Measurements from ENCODE around the gene SLC16A3. TPM values are rescaled to one million over a fixed set of nuclear protein-coding genes. Genes with fewer than 3 reads are reported as not detected.

The SLC16A3 gene
- total RNA-seq, 1 donor: 44.6 TPM

DNA sequence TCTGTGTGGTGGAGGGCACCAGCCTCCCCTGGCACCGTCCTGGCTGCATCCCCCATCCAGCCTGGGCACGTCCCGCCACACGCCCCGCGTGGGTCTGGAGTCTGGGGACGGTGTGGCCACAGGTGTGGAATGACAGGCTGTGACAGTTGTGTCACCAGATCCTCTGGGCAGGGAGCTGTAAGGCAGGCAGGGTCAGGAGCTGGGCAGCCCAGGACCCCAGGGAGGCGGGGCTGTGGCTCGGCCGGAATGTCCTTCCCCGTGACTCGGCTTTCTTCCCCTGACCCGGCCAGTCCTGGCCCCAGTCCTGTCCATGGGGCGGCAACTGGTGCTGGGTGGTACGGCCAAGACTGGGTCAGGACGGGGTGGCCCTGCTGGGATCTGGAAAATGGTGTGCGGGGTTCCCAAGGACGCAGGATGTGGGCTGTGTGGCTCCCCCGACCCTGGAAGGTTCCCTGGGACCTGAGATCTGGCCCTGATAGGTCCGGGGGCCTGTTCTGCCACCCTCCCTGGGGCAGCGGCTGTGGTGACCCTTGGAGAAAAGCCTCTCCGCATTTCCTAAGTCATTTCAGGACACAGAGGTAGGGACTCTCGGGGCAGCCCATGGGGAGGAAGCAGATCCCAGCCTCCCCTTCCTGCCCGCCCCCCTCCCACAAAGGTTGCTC, 3.3 kb upstream of the SLC16A3 start:
- TF ChIP-seq, protein P1, sequence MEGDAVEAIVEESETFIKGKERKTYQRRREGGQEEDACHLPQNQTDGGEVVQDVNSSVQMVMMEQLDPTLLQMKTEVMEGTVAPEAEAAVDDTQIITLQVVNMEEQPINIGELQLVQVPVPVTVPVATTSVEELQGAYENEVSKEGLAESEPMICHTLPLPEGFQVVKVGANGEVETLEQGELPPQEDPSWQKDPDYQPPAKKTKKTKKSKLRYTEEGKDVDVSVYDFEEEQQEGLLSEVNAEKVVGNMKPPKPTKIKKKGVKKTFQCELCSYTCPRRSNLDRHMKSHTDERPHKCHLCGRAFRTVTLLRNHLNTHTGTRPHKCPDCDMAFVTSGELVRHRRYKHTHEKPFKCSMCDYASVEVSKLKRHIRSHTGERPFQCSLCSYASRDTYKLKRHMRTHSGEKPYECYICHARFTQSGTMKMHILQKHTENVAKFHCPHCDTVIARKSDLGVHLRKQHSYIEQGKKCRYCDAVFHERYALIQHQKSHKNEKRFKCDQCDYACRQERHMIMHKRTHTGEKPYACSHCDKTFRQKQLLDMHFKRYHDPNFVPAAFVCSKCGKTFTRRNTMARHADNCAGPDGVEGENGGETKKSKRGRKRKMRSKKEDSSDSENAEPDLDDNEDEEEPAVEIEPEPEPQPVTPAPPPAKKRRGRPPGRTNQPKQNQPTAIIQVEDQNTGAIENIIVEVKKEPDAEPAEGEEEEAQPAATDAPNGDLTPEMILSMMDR (IDR thresholded peaks at IDR 0.05; ENCODE audit: insufficient read depth, low read length): no peak
- no peak for DNase-seq (ENCODE audit: low read depth)
- no peak overlapping the region for H3K4me3 ChIP-seq (ENCODE audit: low read depth, low read length)

DNA sequence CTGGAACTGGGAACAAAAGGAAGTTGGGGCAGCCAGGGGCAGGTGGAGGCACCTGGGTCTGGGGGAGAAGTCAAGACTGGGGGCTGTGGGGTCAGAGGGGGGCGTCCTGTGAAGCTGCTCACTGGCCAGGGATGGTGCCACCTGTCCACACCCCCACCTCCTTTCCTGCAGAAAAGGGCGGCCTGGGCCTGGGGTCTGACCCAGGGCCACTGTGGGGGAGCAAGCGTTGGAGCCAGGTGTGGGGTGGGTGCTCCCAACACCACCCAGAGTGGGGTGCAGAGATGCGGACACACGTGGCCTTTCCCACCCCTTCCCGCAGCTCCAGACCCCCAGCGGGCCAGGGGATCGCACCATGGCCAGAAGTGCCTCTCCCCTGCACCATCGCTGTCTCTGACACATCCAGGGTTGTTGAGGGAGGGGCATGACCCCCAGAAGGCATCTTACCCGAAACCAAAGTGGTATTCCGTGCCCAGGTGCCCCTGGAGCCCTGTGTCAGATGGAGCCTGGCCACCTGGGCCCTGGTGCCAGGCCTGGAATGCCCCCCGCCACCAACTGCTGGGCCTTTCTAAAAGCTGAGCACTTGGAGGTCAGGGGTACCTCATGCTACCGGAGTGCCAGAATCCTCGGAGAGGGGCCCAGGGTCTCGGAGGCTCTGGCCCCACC, 2.6 kb upstream of the SLC16A3 start:
- no peak overlapping the region for H3K4me3 ChIP-seq (ENCODE audit: low read depth, low read length)
- DNase-seq (ENCODE audit: low read depth): no peak
- TF ChIP-seq, protein P1 (IDR thresholded peaks at IDR 0.05; ENCODE audit: insufficient read depth, low read length): no peak

DNA sequence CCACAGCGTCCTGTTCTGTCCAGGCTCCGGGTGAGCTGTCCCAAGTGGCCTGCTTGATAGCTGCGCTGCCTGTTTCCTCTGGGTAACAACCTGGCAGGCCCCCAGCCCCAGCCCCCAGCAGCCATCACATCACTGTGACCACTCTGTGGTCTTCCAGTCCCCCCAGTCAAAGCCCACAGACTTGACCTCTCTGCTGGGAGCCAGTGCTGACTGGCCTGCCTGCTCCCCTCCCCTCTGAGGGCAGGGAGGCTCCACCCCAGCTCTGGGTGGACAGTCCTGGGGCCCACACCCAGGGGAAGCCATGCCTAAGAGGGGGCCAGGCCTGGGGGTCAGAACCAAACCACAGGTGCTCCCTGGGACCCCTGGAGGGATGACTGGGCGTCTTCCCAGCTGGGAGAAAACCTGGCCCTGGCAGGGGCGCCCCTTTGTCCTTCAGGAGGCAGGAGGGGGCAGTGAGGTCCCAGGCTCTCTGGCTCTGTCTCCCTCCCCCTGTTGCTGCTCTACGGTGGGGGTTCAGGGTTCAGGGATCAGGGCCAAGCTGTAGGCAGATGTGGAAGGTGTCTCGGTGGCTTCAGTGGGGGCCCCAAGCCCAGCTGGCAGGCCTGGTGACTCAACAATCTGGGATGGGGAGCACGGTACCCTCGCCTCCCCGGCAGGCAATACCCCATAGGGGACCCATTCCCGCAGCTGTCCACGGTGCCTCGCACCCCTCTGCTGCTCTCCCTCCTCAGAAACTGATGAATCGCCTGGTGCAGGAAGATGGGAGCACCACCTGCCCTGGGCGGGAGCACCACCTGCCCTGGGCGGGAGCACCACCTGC, 1.8 kb upstream of the SLC16A3 start:
- TF ChIP-seq, protein P1 (IDR thresholded peaks at IDR 0.05; ENCODE audit: insufficient read depth, low read length): no peak
- no peak for DNase-seq (ENCODE audit: low read depth)
- no peak overlapping the region for H3K4me3 ChIP-seq (ENCODE audit: low read depth, low read length)

DNA sequence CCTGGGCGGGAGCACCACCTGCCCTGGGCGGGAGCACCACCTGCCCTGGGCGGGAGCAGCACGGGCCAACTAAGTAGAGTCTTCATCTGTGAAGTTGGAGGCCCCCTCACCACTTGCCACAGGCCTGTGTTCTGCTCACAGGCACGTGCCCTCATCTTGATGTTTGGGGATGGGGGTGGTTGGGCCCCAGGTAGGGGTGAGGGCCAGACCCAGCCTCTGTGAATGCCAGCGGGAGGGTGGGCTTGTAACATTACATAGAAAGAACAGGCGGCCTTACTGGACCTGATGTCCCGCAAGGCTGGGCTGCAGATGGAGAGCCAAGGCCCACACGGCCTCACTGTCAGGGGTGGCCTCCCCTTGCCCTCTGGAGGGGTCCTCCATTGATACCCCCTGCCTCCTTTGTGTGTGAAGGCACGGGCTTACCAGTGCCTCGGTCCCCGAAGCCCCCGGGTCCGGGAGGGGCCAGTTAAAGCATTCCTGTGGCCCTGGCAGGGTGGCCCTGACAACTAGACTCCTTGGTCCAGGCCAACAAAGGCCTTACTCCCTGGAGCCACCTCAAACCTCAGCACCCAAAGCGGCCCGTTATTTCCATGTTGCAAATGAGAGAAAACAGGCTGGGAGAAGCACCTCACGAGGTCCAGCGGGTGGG, 1.1 kb upstream of the SLC16A3 start:
- H3K4me3 ChIP-seq (ENCODE audit: low read depth, low read length): no peak overlapping the region
- TF ChIP-seq, protein P1 (IDR thresholded peaks at IDR 0.05; ENCODE audit: insufficient read depth, low read length): no peak
- DNase-seq (ENCODE audit: low read depth): no peak

- TF ChIP-seq, protein P1 (IDR thresholded peaks at IDR 0.05; ENCODE audit: insufficient read depth, low read length): no peak
- DNase-seq (ENCODE audit: low read depth): no peak
- H3K4me3 ChIP-seq (ENCODE audit: low read depth, low read length): peak overlapping the region; percentile 80
These were observed 482 bp upstream of the SLC16A3 start for GRCh38 chr17:82228278-82228841.

Data from fibroblast of the aortic adventitia (primary cell).